Tongue (tissue), 2 donors: ENCODE data around the gene ARID1B. TPM values are rescaled to one million over a fixed set of nuclear protein-coding genes. Genes with fewer than 3 reads are reported as not detected.

Experiments used
- DNase-seq: peaks from one replicate; pipeline ENCODE4 v3.0.0-alpha.2; 2015
- total RNA-seq: library from RNA; depleted of rRNA; stranded (reverse); fragments of >200 nt; gene quantifications from one replicate; pipeline ENCODE4 v1.2.3, GENCODE V29; 2014

The ARID1B gene
- total RNA-seq, 1 donor from 2014 or later = 143 TPM

- no peak for DNase-seq
Observed at GRCh38 chr6:156993713-156994112, 216.5 kb downstream of the ARID1B start.

GRCh38 chr6:156994215-156995076 is 217.3 kb downstream of the ARID1B start:
- DNase-seq = no peak

- DNase-seq = no peak
Observed at GRCh38 chr6:156995502-156995901, 218.3 kb downstream of the ARID1B start.

- no peak for DNase-seq
Observed at GRCh38 chr6:156996265-156996664, 219.1 kb downstream of the ARID1B start.

GRCh38 chr6:156998794-156999330 is 221.7 kb downstream of the ARID1B start:
- DNase-seq = no peak

- DNase-seq = no peak
Observed at GRCh38 chr6:156999762-157000161, 222.6 kb downstream of the ARID1B start.

- DNase-seq = no peak
Observed at GRCh38 chr6:157001716-157002115, 224.5 kb downstream of the ARID1B start.

- DNase-seq = no peak
Observed at GRCh38 chr6:157002774-157003173, 225.6 kb downstream of the ARID1B start.

GRCh38 chr6:157005940-157006339 is 228.8 kb downstream of the ARID1B start:
- DNase-seq = no peak

- no peak for DNase-seq
Observed at GRCh38 chr6:157008568-157008967, 231.4 kb downstream of the ARID1B start.

GRCh38 chr6:157012355-157012754 is 235.2 kb downstream of the ARID1B start:
- DNase-seq = no peak

- DNase-seq = no peak
Observed at GRCh38 chr6:157013649-157014304, 236.6 kb downstream of the ARID1B start.

- DNase-seq = no peak
Observed at GRCh38 chr6:157014871-157015270, 237.7 kb downstream of the ARID1B start.

GRCh38 chr6:157017022-157017421 is 239.8 kb downstream of the ARID1B start:
- no peak for DNase-seq

- DNase-seq = no peak
Observed at GRCh38 chr6:157017861-157018260, 240.7 kb downstream of the ARID1B start.

- no peak for DNase-seq
Observed at GRCh38 chr6:157019115-157019641, 242.0 kb downstream of the ARID1B start.

GRCh38 chr6:157019733-157020132 is 242.6 kb downstream of the ARID1B start:
- peak; percentile 38 for DNase-seq

GRCh38 chr6:157020398-157020797 is 243.2 kb downstream of the ARID1B start:
- DNase-seq = peak; percentile 55

- DNase-seq = peak; percentile 83
Observed at GRCh38 chr6:157020881-157021343, 243.7 kb downstream of the ARID1B start.

GRCh38 chr6:157021344-157021992 is 244.3 kb downstream of the ARID1B start:
- DNase-seq = peak; percentile 96

GRCh38 chr6:157021993-157022740 is 245.0 kb downstream of the ARID1B start:
- DNase-seq = peak; percentile 95

GRCh38 chr6:157023958-157024357 is 246.8 kb downstream of the ARID1B start:
- no peak for DNase-seq
